DMS153 (cell line): ENCODE data around the gene RBMS3.
A peak's percentile ranks its signal among the peaks of the same experiment; 100 is the strongest.
"Not testable (repeated sequence)": the region's sequence is repeated elsewhere in the genome, so short reads cannot be mapped to it uniquely, and the experiment has no call there.

ENCODE experiments used
- DNase-seq: peaks from one replicate; lab custom pipeline; 2025; lab: John Stamatoyannopoulos, UW

The RBMS3 gene

GRCh38 chr3:29312395-29312794, 31.5 kb downstream of the RBMS3 start:
- DNase-seq, result no peak

DNA sequence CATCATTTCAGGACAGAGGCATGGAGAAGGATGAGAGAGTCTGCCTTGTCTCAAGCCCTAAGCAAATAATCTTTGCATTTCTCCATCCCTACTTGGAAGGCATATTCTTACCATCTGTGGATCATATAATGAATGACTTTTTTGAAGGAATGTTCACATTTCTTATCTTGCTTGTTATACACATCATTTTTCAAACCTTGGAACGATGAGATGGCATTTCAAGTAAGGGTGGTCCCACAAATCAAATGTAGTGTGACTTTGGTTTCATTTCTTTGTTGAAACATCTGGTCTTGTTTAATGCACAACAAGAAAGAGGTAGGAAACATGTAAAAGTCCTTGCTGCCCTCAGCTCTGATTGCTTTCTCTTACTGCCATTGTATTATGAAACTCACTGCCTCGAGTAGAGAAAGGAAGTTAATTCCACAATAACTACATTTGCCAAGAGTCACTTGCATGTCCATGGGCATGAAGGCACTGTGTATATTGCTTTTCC, 32.1 kb downstream of the RBMS3 start:
- DNase-seq, result no peak

DNA sequence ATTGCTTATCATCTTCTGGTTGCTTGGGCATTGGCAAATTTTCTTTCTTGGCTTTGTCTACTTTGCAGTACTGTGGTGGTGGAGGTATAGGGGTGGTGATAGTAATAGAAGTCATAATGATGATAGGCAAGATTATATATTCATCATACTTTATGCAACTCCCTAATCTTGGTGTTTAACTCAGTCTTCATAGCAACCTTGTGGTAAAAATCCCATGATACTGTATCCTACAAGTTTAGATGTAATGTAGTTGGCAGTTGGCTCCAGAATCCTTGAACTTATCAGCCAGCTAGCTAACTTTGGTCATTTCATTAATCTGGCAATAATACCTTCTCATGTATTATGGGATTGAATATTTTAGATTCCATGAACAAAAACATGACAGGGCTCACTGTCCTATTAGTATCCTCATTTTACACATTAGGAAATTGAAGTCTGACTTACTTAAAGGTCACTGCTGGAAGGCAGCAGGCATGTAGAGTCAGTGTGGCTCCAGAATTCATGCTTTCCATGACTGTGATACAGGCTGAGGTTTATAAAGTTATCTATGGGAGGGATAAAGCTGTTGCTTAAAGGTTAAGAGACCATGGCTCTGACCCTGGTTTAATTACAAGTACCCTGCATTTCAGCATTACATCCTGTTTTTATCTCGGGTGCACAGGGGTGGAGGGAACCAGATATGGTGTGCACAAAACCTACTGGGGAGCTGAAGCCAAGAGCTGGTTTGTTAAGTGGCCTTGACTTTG, 33.3 kb downstream of the RBMS3 start:
- no peak for DNase-seq

DNA sequence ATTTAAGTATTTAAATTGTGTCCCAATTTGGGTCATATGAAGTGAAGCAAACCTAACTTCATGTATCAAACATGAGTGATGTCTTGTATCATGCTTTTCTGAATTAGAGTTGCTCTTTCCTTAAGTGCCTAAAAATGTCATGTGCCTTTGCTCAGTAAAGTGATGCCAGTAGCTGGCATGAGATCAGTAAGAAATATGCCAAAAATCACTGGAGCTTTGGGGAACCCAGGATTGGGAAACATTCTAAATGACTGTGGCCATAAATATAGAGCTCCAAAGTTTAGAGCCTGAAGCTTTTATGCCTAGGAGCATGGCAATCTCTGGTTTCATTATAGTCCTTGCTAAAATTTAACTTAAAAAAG, 33.8 kb downstream of the RBMS3 start:
- no peak for DNase-seq

GRCh38 chr3:29317659-29318173, 36.8 kb downstream of the RBMS3 start:
- DNase-seq, result no peak

GRCh38 chr3:29318251-29318650, 37.4 kb downstream of the RBMS3 start:
- DNase-seq, result no peak

DNA sequence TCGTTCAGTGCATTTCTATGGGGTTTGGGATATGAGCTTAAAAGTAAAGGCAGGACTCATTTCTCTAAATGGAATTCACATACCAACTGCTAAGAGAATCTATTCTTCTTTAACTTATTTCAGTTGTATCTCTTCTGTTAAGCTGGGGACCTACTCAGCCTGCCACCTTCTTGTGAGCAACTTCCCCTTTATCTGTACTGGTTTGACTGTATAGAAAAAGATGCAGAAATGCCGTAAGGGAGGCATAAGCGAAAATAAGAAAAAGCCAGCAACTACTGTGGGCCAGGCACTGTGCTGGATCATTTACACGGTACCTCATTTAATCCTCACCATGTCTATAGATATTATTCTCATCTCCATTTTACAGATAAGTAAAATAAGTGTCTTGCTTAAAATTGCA, 38.4 kb downstream of the RBMS3 start:
- DNase-seq, result no peak

DNA sequence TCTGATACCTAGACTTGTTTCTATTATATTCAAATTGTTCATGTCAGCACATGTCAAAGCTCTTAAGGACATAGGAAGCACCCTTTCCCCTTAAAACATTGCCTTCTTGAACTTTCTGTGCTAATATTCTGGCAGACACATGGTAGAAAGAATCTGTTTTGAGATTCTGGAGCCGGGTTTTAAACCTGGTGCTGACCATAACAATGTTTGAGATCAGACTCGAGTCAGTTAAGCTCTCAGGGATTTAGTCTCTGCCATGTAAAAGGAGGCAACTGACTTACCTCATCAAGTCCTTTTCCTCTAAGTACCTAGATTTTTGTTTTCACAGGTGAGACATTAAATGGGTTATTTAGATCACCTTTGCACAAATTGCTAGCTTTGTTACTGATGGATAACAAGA, 38.9 kb downstream of the RBMS3 start:
- no peak for DNase-seq

- no peak for DNase-seq
Measured at GRCh38 chr3:29322586-29322985, 41.7 kb downstream of the RBMS3 start.

DNA sequence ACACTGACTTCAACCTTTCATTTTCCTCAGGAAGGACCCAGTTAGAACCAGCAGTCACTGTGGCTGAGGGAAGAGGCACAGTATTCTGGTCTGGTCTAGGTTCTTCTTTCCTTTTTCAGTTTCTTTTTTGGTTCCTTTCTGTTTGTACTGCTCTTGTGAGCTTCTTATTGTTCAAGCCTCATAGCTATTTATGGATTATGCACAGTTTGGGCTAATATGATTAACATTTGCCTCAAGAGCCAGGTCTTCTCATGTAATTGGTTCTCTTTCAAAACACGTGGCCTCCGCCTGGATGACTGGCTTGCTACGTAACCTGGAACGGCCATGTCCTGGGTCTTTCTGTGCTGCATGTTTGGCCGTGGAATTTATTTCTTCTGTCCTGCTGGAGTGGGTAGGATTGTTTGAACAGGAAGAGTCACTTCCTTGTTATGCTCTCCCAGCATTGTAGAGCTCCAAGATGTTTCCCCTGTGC, 43.3 kb downstream of the RBMS3 start:
- DNase-seq, result no peak

- DNase-seq, result not testable (repeated sequence)
Measured at GRCh38 chr3:29326540-29326939, 45.7 kb downstream of the RBMS3 start.

DNA sequence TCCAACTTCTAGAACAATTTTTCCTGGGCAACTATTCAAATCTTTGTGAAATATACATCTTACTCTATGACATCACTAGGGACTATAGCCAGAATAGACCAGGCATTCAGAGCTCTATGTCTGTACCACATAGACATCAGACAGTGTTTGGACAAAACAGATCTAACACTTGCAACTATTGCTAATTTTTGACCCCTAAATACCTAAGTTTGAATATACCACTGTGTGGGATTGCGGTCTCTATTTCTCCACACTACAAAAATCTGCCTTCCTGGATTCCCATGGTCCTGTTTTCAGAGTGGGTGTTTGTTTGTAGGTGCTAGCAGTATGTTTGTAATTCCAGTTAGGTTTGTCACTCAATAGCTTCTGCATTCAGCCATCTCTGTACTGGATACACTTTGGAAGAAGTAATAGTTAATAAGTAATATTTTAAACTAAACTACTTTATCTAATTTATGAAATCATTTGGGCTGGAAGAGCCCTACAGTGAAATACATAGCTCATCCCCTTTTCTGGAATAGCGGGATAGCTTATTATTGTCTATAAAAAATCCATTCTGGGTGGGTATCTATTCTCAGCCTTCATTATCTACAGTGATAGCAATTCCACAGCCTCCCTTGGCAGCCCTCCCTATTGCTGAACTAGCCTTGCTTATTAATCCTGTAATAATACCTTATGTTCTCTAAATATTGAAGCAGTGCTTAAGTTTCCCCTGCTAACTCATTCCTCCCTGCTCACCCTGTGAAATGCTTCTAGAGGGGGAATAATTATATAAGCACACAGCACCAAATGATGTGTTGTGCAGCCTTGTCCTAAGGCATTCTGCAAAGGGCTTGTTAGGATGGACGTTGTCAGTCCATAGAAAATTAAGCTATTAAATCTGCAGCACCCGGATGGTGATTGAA, 49.4 kb downstream of the RBMS3 start:
- no peak for DNase-seq

DNA sequence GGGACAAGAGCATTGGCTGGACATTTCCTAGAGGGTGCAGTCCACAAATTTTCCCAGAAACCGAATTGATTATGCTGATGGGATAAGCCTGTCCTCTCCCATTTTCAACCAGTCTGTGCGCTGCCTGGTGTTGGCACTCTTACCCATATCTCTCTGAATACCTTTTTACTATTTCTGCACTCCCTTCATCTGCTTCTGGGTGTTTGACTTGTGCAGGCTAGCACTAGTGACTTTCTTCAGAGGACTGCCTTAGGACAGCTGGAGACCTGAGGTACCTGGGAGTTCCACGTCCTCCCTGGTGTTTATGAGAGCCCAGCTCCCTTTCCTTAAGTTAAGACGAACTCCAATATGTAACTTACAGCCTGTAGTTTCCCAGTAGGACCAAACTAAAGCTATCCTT, 50.2 kb downstream of the RBMS3 start:
- no peak for DNase-seq

DNA sequence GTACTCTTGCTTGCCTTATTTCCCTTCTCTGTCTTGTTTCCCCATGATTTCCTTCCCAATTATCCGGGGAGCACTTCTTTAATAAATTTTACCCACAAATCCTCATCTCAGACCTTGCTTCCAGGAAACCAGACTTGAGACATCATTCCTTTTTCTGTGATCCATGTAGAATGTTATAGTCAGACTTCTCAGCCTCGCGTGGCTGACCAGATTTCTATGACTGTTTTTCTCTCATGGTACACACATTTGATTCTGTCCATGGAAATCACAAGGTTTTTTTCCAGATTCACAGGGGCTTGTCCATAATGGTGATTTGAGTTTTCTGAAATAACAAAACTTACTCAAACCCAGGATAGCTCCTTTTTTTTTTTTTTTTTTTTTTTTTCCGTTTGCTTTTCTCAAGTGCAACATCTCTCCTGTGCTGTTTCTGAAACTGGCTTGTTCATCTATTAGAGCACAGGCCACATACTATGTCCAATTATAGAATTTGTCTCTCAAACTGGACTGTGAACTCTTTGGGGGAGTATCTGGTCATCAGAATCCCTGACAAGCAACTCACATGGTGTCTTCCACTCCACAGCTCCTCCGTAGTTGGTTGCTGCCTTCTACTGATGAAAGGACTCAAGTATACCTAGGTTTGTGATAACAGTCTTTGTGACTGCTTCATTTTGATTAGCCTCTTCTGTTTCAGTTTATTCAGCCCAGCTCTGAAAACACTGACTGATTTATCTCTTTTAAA, 50.8 kb downstream of the RBMS3 start:
- DNase-seq, result no peak

- no peak for DNase-seq
Measured at GRCh38 chr3:29332195-29332637, 51.3 kb downstream of the RBMS3 start.

DNA sequence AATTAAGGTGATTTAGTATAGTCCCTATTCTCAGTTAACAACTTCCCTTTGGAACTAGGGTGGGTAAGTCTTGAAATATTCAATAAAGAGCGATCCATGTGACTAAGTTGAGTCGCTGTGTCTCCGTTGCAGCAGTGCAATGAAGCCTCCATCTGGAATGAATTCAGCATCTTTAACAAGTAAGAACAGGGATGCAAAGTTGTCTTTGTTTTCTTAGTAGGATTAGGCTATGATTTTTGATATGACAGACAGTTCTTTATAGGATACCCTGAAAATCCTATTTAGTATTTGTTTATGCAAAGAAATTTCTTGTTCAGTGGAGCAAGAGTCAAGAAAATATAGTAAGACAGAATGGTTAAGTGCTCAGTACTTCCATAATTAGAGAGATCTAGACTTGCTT, 52.7 kb downstream of the RBMS3 start:
- DNase-seq, result no peak

GRCh38 chr3:29334706-29335105, 53.8 kb downstream of the RBMS3 start:
- DNase-seq, result no peak

GRCh38 chr3:29335438-29335837, 54.6 kb downstream of the RBMS3 start:
- peak; percentile 50 for DNase-seq

GRCh38 chr3:29335943-29336342, 55.1 kb downstream of the RBMS3 start:
- DNase-seq, result no peak

GRCh38 chr3:29337565-29337964, 56.7 kb downstream of the RBMS3 start:
- DNase-seq, result no peak

GRCh38 chr3:29338377-29338776, 57.5 kb downstream of the RBMS3 start:
- no peak for DNase-seq
